Measurements from ENCODE around the gene SRMS.

SRMS gene

GRCh38 chr20:63551068-63551467, 3.5 kb upstream of the SRMS start:
- no peak for DNase-seq

- DNase-seq = no peak
Measured at GRCh38 chr20:63549679-63550282, 2.2 kb upstream of the SRMS start.

DNA sequence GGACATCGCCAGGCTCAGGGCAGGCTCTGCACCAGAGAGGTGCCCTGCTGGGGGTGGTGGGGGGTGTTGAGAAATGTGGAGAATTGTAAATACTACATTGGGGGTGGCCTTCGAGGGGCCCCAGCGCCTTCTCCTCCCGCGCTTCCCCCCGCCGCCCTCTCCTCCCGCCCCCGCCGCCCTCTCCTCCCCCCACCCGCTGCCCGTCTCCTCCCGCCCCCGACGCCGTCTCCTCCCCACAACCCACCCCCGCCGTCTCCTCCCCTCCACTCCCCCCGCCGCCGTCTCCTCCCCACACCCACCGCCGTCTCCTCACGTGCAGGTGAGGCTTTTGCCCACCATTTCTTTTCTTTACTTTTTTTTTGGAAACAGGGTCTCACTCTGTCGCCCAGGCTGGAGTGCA, 1.5 kb upstream of the SRMS start:
- no peak for DNase-seq

- DNase-seq = no peak
Measured at GRCh38 chr20:63548542-63548941, 993 bp upstream of the SRMS start.

- no peak for DNase-seq
Measured at GRCh38 chr20:63546956-63547724, 409 bp downstream of the SRMS start.

- no peak for DNase-seq
Measured at GRCh38 chr20:63546256-63546955, 1.1 kb downstream of the SRMS start.

DNA sequence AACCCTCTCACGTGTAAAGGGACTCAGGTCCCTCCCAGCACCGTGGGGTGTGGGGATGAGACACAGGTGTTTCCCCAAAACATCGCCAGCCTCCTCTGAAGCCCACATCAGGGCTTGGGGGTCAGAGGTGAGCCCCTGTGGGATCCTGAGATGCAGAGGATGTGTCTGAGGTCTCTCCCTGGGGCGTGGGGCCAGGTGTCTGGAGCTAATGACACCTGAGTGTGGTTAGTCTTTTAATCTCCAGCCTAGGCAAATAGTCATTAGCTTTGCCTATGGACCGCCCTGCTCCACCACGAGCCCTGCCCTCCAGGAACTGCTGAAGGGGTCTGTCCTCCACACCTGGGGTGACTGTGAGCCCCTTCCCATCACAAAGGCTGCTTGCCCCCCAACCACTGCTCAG, 1.7 kb downstream of the SRMS start:
- no peak for DNase-seq

GRCh38 chr20:63544958-63545516, 2.5 kb downstream of the SRMS start:
- no peak for DNase-seq

DNA sequence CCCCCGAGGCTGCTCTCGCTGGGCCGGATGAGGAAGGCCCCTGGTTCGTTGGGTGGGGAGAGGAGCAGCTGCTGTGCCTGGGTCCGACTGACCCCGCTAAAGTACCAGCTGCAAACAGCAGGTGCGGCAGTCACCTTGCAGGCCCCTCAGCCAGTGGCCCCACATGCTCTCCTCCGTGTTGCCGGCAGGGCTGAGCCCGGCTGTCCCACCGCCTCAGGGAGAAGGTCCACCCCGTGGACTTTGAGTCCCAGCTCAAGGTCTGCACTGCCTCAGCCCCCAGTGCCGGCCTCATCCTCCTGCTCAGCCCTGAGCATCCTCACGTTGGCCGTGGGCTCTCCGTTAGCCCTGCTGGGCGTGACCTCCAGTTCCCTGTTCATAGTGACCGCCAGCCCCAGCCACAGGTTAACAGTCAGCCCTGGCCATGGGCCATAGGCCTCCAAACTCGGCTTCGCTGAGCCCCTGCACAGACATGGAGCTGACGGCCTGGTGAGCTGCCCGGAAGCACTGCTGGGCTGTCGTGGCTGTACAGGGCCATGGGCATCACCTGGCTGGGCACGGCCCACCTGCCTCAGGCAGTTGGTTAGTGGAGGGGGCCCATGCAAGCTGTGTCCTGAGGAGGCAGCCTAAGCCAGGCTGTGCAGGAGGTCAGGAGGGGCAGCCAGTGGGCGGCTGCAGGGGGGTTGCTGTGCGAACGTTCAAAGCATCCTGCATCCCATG, 3.1 kb downstream of the SRMS start:
- DNase-seq = no peak

GRCh38 chr20:63543733-63544132, 3.8 kb downstream of the SRMS start:
- no peak for DNase-seq

DNA sequence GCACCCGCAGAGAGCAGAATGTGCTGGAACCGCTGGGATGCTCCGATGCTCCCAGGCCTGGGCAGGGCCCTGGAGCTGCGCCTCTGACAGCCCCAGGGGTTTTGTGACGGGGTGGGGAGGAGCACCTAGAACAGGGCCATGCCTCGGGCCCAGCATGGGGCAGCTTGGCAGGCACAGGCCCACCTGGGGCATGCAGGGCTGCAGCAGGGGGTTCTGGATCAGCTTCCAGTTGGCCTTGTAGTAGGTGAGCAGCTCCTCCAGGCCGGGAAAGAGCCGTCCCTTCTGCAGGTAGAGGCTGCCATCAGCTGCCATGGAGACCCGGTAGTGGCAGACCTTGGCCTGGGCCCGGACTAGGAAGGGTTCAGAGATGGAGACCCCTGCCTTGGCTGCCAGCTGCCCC, 4.4 kb downstream of the SRMS start:
- DNase-seq = no peak

- DNase-seq = peak in 1 of 2 experiments; percentile 28
Measured at GRCh38 chr20:63542696-63543095, 4.9 kb downstream of the SRMS start.

GRCh38 chr20:63542031-63542559, 5.5 kb downstream of the SRMS start:
- no peak for DNase-seq

- no peak for DNase-seq
Measured at GRCh38 chr20:63541371-63541770, 6.2 kb downstream of the SRMS start.

GRCh38 chr20:63540417-63541186, 6.9 kb downstream of the SRMS start:
- no peak for DNase-seq

GRCh38 chr20:63539441-63540370, 7.8 kb downstream of the SRMS start:
- no peak for DNase-seq

DNA sequence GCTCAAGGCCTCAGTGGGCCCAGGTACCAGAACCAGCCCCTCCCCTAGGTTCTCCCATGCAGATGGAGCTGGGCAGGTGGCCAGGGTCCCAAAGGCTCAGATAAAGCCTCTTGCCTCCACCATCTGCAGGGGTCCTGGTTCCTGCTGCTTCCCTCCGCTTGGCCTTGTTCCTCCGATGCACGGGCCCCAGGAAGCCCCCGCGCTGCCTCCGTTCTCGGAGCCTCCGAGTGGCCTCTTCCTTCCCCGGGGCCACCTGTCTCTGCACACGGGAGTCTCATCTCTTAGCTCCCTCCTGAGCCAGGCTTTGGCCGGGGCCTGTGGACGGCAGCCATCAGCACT, 8.5 kb downstream of the SRMS start:
- DNase-seq = no peak

GRCh38 chr20:63538204-63539091, 9.1 kb downstream of the SRMS start:
- peak in 1 of 2 experiments; percentile 26 for DNase-seq

DNA sequence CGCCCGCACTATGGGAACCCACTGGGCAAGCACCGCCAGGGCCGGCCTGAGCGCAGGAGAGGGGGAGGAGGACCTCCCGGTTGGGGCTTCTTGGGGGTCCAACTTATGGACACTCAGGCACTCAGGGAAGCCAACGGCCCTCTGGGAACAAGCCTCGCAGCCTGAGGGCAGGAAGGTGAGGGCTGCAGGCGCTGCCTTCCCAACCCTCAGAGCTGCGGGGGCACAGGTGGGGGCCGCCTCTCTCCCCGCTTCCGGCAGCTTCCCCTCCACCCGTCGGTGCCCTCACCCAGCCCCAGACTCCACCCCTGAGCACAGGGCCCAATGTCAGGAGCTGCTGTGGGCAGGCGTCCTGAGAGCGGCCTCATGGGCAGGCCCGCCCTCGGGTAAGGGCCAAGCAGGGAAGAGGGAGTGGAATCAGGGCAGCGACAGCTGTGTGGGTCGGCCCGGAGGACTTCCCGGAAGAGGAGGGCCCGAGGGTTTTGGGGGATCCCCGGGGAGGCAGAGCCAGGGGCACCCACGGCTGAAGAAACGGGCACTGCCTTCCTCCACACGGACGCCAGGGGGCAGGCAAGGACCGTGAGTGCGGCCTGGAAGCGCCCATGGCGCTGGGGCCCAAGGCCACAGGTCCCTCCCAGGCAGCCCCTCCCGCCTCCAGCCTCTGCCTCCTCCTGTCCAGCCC, 9.9 kb downstream of the SRMS start:
- DNase-seq = peak; percentile 96 to 98

Data from activated CD4-positive, alpha-beta T cell treated with anti-CD3 and anti-CD28 coated beads, Interleukin-2, amount 50 U/mL, for 48 hours (primary cell).